ENCODE measurements around the gene CBLN3.

DNA sequence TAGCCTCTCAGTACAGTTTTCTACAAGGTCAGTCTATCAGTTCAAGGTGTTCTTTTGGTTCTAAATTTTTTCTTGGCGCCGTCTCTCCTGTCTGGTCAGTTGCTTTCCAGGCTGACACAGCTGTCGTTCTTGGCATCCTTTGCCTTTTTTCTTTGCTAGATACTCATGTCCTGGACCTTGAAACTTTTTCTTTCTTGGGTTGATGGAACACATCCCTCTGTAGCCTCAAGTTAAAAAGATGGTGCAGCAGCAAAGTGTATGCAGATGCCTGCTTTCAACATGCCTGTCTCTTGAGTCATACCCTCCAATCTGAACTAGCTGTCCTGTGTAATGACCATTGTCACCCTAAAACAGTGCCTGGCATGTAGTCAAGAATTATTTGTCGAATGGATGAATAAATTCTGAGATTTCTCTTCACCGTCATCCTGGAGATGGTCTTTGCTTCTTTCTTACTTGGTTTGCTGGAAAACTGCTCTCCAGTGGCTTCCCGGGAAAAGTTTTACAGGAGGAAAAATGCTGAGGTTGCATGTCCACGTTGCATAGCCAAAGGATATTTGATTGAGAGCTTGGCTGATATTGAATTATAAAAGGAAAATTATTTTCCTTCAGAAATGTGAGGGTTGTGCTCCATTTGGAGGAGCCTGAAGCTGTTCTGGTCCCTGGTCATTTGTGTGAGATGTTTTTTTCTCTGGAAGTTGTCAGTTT lies 26.0 kb downstream of the CBLN3 start:
- TF ChIP-seq, protein P1, sequence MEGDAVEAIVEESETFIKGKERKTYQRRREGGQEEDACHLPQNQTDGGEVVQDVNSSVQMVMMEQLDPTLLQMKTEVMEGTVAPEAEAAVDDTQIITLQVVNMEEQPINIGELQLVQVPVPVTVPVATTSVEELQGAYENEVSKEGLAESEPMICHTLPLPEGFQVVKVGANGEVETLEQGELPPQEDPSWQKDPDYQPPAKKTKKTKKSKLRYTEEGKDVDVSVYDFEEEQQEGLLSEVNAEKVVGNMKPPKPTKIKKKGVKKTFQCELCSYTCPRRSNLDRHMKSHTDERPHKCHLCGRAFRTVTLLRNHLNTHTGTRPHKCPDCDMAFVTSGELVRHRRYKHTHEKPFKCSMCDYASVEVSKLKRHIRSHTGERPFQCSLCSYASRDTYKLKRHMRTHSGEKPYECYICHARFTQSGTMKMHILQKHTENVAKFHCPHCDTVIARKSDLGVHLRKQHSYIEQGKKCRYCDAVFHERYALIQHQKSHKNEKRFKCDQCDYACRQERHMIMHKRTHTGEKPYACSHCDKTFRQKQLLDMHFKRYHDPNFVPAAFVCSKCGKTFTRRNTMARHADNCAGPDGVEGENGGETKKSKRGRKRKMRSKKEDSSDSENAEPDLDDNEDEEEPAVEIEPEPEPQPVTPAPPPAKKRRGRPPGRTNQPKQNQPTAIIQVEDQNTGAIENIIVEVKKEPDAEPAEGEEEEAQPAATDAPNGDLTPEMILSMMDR (IDR thresholded peaks at IDR 0.05; ENCODE audit: borderline replicate concordance, extremely low read depth, low read length, poor library complexity, severe bottlenecking): no peak
- TF ChIP-seq EZH2 (IDR thresholded peaks at IDR 0.05; ENCODE audit: borderline replicate concordance, low read depth, low read length, severe bottlenecking): no peak

Measured in DND-41 (cell line).